GM13977 (cell line): Measurements from ENCODE around the gene ARHGAP44.

Source experiments
- DNase-seq: peaks from one replicate; pipeline ENCODE4 v3.0.0; 2012; ENCODE audit warnings: low spot score
- CTCF ChIP-seq: IDR thresholded peaks from 2 replicates; pipeline ENCODE4 v1.5.1; 2012; ENCODE audit warnings: mild to moderate bottlenecking, control low read depth; ENCODE audit not compliant: insufficient read depth; ENCODE audit errors: extremely low read depth, missing control alignments
- in situ Hi-C: fragments of 300-500 bp; cut with MboI; formaldehyde crosslinking; loops from one replicate; pipeline ENCODE4 v1.12.0; 2022; ENCODE audit warnings: low sequenced_read_pairs, low pct_unique_long_range_greater_than_20kb, mixed read lengths, inconsistent platforms; ENCODE audit not compliant: unreplicated experiment

Gene ARHGAP44

DNA sequence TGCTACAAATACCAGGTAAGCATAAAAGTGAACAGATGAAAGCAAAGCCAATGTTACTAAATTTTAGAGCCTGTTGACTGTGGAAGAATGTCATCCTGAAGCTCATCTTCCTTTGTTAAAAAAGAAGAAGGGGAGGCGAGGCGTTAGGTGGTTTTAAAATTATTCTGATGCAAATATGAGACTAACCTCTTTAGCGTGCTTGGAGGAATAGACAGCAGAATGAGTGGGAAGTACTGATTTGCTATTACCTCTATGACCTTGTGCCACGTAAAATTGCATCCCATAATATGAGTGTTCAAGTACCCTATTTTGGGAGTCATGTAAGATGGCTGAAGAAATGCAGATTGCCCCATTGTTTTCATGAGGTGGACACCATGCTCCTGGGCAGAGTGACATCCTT lies 132.8 kb downstream of the ARHGAP44 start:
- TF ChIP-seq CTCF: no peak
- no peak for DNase-seq
- in situ Hi-C loops: no loop called here

- DNase-seq: no peak
- no peak for TF ChIP-seq CTCF
- in situ Hi-C loops: no loop called here
Observed at GRCh38 chr17:12924614-12925013, 135.3 kb downstream of the ARHGAP44 start.

GRCh38 chr17:12927001-12927400 lies 137.7 kb downstream of the ARHGAP44 start:
- no peak for DNase-seq
- in situ Hi-C loops: no loop called here
- TF ChIP-seq CTCF: no peak

GRCh38 chr17:12927541-12928425 lies 138.5 kb downstream of the ARHGAP44 start:
- DNase-seq: no peak
- in situ Hi-C loops: no loop called here
- no peak for TF ChIP-seq CTCF

DNA sequence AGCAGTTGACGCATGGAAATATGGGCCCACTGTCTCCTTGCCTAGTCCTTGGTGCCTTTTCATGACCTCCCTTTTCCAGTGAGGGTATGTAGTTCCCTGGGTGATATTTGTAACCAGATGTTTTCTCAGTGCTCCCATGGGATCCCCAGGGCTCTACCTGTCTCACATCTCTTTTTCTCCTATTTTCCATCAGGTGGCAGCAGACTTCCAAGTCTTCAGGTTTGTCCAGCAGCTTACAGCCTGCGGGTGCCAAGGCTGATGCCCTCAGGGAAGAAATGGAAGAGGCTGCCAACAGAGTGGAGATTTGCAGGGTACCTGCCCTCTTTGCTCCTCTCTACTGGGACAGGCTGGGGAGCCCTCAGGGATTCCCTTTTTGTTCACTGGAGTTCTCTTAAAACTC lies 139.4 kb downstream of the ARHGAP44 start:
- in situ Hi-C loops: no loop called here
- no peak for DNase-seq
- peak; percentile 12 for TF ChIP-seq CTCF

DNA sequence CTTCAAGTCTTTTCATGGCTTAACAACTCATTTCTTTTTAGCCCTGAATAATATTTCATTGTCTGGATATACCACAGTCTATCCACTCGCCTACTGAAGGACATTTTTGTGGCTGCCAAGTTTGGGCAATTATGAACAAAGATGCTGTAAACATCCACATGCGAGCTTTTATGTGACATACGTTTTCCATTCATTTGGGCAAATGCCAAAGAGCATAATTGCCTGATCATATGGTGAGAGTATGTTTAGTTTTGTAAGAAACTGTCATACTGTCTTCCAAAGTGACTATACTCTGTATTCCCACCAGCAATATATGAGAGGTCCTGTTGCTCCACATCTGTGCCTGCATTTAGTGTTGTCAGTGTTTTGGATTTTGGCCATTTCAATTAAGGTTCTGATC lies 147.2 kb downstream of the ARHGAP44 start:
- DNase-seq: no peak
- TF ChIP-seq CTCF: no peak
- in situ Hi-C loops: no loop called here
